GM19467 (cell line): ENCODE data around the gene RS1.

ENCODE experiments used
- ATAC-seq: cut with Tn5 transposase; IDR thresholded peaks from one replicate; pipeline ENCODE4 v1.9.1; 2021; ENCODE audit warnings: mild to moderate bottlenecking, moderate library complexity; ENCODE audit not compliant: unreplicated experiment

The RS1 gene

DNA sequence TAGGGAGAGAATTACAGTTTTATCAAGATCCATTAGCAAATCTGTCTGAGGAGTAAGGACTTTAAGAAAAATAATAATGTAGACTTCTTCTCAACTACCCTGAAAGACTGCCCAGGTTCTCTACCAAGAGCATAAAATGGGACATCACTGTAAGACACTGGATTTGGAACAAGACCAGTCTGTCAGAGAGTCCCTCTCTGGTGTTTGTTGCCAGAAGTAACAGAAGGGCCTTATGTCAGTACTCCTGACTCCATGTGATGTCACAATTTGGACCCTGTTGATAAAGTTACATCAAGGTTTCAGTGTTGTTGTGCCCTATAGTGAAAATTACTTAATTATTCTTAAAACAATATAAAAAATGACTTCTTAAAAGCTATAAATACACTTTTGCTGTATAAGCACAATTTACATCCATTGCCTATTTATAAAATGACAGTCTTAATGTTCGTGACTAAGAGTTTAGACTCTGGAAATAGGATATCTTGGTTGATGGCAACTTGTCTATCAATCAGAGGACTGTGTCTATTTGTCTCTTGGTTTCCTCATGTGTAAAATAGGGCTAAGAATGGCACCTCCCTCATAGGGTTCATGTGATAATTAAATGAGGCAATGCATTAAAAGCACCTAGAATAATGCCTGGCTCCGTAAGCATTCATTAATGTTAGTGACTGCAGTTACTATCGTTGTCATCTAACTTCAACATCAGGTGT lies 57.8 kb downstream of the RS1 start:
- ATAC-seq, result no peak

DNA sequence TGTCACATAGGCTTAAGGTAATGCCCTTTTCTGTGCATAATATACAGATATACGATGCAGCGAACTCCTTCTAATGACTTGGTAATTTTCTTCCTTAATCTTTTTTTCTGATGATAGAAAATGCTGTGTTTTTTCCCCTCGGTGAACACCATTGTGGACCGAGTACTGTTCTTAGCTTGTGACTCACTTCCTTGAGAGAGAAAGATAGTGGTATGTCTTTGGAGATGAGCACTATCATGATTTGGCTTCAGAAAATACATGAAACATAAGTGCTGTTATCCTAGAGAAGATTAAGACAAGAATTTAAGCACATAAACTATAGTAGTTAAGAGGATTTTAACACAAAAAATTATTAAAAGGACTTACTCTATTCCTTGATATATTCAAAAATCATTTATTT lies 63.9 kb downstream of the RS1 start:
- no peak for ATAC-seq

DNA sequence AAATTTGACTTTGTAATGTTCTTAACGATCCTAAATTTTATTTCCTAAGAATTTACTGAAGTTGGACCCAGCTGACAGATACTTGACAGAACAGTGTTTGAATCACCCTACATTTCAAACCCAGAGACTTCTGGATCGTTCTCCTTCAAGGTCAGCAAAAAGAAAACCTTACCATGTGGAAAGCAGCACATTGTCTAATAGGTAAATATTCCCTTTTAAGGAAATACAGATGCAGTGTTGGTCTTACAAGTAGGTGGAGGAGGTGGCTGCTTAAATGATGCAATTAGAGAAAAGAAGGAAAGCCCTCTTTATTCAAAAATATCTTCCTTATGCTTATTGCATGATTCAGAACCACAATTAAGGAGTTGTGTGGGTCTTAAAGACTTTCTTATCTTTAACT lies 73.5 kb downstream of the RS1 start:
- no peak for ATAC-seq

DNA sequence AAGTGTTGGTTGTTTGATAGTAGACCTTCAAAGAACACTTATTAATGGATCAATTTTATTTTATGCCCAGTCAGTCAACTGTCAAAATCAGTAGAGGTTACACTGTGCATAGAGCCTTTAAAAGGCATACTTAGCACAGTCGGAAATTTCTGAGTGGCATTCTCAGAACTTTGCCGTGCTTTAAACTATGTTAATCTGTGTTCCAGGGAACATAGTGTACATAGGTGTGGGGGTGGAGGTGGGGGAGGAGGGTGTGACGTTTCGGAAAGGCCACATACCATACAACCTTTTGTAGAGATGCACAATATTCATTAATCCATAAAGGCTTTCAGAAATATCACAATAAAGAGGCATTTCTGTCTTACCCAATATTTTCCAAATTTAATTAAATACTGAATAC lies 75.8 kb downstream of the RS1 start:
- ATAC-seq, result no peak

DNA sequence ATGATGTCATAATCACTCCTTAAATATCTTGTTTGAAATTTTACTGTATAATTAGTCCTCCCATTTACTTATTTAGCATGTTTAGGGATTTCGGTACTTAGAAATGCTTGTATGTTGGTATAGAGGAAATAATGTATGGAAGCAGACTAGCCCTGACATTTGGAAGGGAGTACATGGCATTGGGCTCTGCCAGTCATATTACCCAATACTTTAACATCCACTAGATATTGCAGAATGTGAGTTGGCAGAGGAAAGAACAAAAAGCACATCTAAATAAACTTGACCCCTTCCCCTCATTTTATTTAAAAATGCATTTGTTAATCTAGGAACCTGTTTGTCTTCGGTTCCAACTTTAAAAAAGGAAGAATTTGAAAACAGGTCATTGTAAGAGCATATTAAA lies 77.8 kb downstream of the RS1 start:
- no peak for ATAC-seq

DNA sequence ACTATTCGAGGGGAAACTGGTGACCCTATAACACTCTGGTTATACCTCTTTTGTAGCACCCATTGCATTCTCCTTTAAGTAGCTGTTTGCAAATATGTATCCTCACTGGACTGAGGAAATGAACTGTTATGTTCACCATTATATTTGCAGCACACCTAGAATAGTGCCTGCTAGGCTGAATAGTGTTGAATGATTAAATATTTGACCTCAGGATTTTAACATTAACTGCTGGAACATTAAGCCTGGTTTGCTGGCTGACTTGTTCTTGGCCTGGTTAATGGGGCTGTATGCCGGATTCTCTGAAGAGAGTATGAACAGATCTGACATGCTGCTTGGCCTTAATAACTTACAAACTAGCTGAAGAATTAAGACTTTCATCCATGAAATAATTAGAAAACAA lies 80.1 kb downstream of the RS1 start:
- no peak for ATAC-seq
